ENCODE results near the gene PPP4R4.
"Not testable (repeated sequence)": the region's sequence is repeated elsewhere in the genome, so short reads cannot be mapped to it uniquely, and the experiment has no call there.

Gene PPP4R4

DNA sequence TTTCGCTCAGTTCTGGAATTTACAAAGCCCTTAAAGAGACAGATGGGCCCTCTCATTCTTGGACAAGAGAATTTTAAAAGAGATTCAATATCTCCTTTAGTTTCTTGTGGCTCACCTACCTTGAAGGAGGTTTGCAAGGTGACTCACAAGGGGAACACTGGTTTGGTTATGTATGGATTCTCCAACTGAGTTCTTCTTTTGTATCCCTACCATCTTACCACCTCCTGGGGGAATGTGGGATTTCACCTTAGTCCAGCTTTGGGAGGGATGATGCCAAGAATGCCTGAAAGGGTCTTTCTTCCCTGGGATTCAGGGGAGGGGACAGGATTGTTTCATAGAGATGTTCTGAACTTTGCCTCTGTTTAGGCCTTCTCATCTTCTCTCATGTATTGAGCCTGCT, 3.7 kb downstream of the PPP4R4 start:
- DNase-seq (ENCODE audit: low spot score): no peak

DNA sequence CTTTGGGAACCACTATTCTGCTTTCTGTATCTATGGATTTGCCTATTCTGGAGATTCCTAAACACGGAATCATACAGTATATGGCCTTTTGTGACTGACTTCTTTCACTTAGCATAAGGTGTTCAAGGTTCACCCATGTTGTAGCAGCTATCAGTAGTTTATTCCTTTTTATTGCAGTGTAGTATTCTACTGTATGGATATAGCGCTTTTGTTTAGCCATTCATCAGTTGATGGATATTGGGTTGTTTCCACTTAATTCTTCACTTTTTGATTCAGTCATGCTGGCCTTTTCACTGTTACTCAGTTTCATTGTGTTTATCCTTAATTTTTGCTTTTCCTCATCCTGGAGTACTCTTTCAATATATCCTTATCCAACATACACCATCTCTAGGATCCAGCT, 5.1 kb downstream of the PPP4R4 start:
- no peak for DNase-seq (ENCODE audit: low spot score)

DNA sequence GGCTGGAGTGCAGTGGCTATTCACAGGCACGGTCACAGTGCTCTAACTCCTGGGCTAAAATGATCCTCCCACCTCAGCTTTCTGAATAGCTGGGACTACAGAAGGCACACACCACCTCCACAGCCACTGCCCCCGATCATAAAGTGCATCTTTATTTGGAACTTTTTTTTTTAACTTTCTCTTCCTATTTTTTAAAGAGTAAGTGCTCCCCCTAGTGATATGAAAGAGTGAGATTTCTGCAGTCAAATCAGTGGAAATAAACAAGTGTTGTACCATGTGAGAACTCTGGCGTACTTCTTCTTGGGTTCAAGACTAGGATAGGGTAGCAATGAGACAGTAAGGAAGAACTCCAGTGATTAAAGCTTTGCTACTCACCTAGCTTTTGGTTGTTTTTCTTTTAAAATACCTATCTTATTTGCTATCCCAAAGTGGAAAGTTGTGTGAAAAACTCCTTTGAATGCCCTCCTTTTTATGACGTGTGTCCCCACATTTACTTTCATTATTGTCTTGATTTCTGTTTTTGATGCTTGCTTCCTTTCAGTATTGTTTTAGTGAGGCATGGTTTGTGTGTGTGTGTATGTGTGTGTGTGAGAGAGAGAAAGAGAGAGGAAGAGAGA, 6.6 kb downstream of the PPP4R4 start:
- DNase-seq (ENCODE audit: low spot score): peak; percentile 58

DNA sequence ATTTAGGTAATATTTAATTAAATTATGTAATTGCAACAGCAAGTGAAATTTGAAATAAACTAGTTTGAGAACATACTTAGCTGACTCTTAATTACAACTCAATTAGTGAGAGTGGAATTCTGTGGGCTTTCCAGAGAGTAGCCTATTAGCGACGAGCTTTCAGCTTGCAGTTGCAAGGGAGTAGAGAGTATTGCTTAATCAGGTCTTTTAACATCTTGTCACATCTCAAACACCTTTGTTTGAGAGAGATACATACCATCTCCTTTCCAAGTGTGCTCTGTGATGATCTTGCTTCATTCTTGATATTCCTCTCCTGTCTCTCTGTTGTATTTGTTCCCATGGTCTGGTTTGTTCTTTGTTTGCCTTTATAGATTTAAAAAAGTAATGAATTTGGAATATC, 7.7 kb downstream of the PPP4R4 start:
- DNase-seq (ENCODE audit: low spot score): no peak

DNA sequence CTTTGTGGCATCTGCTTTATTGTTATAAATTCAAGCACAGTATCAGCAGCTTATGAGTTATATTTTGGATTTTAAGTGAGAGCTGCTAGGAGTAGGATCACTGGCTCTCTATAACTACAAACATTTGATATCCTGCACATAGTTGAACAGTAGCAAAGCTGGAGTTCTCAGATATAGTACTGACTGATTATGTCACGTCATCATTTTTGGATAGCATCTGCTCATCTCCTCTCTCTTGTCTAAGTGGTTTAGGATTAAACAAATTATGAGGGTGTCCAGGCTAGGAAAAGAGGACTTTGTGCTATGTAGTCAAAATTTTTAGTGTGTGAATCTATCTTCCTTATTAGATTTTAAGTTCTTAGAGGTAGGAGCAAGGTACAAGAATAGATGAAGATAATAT, 18.4 kb downstream of the PPP4R4 start:
- DNase-seq (ENCODE audit: low spot score): no peak

DNA sequence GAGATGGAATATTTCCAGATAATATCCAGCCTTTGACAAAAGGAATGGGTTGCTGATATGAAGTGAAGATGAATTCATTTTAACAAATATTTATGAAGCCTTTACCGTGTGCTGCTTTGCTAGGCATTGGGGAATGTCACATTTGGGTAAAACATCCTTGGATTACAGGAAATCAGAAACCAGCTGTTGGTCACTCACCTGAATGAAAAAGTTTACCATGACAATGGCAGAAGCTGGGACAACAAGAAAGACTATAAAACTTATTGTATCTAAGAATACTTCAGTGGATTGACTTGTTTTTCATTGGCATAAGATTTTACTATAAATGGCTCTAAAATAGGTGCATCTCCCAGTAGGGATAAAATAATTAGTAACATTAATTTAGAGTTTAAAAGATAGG, 19.7 kb downstream of the PPP4R4 start:
- no peak for DNase-seq (ENCODE audit: low spot score)

DNA sequence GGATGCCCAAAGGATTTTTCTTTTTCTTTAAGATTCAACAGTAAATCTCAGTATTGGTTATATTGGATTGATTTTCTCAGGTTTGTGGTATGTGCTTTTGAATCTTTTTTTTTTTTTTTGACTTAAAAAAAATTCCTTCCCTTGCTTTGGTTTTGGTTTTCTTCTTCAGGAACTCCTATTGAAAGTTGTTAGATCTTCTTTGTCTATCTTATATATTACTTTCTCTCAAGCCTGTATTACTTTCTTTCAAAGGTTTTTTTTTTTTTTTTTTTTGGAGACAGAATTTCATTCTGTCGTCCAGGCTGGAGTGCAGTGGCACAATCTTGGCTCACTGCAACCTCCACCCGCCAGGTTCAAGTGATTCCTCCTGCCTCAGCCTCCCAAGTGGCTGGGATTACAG, 21.9 kb downstream of the PPP4R4 start:
- no peak for DNase-seq (ENCODE audit: low spot score)

DNA sequence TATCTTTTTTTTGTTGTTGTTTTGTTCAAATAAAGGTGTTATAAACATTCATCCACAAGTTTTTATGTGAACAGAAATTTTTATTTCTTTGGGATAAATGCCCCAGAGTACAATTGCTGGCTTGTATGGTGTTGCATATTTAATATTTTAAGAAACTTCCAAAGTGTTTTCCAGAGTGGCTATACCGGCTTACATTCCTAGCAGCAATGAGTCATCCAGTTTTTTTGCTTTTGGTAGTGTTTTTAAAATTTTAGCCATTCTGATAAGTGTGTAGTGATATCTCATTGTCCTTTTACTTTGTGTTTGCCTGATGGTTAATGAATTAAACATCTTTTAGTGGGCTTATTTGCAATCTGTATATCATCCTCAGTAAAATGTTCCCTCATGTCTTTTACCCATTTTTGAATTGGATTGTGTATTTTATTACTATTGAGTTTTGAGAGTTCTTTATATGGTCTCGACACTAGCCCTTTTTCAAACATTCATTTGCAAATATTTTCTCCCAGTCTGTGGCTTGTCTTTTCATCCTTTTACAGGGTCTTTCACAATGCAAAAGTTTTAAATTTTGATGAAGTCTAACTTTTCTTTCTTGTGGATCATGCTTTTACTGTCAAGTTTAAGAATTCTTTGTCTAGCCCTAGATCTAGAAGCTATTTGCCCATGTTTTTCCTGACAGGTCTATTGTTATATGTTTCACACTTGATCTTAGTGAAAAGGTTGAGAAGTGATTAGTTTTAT, 29.5 kb downstream of the PPP4R4 start:
- no peak for DNase-seq (ENCODE audit: low spot score)

DNA sequence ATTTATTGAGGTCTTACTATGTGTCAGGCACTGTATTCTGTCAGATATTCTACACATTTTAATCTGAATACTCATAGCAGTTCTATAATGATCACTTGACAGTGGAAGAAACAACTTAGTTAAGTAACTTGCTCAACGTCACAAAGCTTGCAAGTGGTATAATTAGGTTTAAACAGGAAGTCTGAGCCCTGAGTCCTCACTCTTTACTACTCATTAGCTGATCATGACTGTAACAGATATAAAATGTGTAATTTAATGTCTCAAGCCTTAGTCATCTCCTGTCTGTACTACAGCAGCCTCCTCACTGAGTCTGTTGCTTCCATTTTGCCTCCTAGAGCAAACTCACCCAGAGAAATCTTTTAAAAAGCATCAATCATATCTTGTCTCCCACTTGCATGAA, 38.9 kb downstream of the PPP4R4 start:
- no peak for DNase-seq (ENCODE audit: low spot score)

DNA sequence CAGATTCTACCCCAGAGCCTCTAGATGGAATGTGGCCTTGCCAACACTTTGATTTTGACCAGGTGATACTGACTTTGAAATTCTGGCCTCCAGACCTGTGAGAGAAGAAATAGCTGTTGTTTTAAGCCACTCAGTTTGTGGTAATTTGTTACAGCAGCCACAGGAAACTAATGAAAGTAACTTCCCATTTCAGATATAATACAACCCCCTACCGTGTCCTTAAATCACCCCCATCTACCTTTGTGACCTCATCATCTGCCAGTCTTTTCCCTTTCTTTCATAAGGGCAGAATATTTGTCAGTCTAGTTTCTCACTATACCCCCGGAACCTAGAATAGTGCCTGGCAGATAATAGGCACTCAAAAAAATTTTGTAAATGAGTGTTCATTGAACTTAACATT, 39.6 kb downstream of the PPP4R4 start:
- DNase-seq (ENCODE audit: low spot score): no peak

DNA sequence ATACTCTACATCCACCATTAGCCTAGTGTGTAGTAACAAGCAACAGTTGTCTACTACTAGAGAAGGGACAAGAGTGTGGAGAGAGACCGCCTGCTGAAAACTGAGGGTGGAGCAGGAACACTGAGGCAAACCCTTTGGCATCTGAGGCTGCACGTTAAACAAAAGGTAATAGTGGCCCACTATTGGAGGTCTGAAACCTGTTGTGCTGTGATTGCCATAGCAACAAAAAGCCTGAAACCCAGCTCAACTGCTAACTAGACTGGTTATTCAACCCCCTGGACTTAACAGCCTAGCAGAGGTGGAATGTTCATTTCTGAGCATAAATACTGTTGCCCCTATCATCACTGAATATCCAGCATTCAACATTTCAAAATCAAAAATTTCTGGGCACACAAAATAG, 43.0 kb downstream of the PPP4R4 start:
- DNase-seq (ENCODE audit: low spot score): no peak

DNA sequence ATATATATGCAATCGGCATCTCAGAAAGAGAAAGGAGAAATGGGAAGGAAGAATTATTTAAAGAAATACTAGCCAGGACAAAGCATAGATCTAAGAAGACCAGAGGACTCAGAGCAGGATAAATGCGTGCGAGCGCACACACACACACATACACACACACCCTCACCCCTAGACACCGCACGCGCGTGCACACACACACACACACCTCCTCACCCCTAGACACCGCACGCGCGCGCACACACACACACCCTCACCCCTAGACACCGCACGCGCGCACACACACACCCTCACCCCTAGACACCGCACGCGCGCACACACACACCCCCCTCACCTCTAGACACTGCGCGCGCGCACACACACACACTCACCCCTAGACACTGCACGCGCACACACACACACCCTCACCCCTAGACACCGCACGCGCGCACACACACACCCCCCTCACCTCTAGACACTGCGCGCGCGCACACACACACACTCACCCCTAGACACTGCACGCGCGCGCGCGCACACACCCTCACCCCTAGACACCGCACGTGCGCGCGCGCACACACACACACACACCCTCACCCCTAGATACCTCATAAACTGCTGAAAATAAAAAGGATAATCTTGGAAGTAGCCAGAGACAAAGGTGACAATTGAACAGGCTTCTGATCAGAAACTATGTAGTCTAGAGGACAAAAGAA, 44.2 kb downstream of the PPP4R4 start:
- DNase-seq (ENCODE audit: low spot score): not testable (repeated sequence)

DNA sequence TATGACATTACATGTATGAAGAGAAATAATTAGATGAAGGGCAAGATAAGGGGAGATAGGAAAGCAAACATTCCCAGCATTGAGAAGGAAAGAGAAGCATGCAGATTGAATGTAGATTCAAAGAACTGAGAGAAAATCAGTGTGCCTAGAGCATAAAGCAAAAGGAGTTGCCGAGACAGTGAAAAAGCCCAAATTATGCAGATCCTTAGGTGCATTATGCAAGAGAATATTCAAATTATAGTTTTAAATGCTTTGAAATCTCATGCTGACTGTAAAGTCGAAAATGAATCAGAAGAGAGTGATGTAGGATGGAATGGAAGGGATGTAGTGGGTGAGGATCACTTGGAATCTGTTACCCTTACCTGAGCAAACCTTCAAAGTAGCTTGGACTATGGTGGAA, 49.9 kb downstream of the PPP4R4 start:
- DNase-seq (ENCODE audit: low spot score): no peak

DNA sequence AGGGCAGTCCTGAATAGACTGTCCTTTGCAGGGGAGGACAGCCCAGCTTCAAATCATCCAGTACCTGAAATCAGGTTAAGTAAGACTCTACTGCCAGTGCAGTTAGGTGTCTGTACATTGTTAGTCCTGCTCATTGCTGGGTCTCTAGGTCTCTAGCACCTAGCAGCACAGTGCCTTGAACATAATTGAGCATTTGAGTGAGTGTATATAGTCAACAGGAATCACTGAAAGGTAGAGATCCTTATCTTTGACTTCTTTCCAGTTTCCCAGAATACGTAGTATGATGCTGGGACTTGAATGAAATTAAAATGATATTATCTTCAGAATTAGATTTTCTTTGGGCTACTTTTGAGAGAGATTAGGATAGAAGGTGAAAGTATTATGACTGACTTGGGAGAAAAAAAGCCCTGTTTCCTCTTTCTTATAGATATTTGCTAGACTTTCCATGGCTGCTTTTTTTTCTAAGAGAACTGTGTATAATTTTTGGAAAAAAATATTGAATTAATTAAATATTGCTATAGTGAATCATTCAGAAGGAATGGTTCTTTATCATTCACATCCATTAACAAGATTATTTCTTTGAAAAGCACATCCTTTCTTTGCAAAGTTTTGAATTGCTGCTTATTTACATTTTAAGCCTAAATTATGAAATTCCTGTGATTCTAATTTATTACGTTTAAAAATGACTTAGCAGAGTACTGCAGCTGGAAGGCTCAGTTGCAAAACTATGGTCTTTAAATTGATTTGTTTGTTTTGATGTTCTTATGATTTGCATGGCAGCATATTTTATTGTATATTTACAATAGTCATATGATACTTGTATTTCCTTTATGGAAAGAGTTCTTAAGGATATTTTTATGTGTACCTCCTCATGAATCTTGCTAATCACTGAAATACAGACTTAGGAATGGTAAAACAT, 51.6 kb downstream of the PPP4R4 start:
- DNase-seq (ENCODE audit: low spot score): no peak

DNA sequence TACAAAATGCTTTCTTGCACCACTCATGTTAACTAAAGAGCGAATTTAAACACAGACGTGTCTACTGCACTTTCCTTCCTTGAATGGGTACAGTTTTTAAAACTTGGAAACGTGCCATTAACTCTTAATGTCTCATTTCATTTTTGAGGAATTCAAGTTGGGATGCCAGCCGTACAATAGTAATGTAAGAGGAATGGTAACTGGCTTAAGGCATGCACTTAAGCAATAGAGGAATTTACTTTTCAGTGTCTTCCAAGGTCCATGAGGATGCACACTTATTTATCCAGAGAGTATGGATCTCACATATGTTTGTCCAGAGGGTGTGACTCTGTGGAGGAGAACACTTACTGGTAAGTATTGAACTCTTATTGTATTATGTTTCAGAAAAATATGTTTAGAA, 52.9 kb downstream of the PPP4R4 start:
- DNase-seq (ENCODE audit: low spot score): no peak

DNA sequence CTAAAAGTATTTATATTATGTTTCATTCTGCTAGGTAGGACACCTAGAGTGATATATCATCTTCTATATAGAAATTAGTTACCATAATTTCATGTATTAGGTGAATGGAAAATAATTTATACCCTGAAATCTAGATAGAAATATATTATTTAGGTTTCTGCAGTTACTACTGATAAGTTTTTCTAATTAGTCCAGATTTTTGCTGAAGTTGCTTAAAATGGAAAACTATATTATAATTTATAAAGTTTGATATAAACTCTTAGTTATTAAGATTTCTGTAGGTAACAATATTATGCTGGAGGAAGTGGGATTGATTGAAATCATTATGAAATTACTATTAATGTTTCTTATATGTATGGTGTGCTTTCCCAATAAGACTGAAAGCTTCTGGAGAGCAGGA, 62.9 kb downstream of the PPP4R4 start:
- DNase-seq (ENCODE audit: low spot score): no peak

DNA sequence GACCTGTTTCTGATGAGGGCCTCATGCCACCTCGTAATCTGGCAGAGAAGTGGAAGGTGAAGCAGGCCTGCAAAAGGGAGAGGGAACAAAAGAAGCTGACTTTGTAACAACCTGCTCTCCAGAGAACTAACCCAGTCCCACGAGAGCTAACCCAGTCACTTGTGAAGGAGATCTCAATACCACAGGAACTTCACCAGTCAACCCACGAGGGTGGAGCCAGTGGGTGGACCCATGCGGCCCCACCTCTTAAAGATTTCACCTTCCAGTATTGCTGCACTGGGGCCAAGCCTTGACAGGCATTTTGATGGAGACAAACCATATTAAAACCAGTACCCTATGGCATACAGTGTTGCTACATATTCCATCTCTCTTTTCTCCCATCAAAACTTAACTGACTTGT, 63.9 kb downstream of the PPP4R4 start:
- no peak for DNase-seq (ENCODE audit: low spot score)

DNA sequence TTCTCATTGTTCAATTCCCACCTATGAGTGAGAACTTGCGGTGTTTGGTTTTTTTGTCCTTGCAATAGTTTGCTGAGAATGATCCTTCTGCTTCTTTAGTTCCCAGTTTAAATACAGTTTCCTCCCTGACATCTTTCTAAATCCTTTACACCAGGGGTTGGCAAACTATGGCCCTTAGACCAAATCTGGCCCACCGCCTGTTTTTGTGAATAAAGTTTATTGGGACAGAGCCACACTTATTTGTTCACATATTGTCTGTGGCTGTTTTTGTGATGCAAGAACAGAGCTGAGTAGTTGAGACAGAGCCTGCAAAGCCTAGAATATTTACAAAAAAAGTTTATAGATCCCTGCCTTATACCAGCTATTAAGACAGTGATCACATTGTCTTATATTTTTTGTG, 65.3 kb downstream of the PPP4R4 start:
- DNase-seq (ENCODE audit: low spot score): no peak

DNA sequence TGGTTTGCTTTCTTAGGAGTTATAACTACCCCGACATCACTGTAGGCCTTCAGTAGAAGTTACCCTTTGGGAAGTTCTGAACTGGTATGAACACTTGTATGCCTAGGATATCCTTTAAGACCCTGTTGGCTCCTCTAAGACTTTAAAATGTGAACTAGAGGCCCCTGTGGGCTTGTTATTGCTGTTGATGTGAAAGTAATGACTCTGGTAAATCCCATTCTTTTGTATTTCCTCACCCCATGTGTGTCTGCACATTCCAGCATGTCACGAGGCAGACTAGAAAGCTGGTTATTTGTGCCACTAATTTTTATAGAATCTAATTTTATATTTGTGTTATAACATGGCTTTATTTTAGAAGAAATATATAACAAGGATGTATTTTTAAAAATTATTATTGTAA, 70.1 kb downstream of the PPP4R4 start:
- DNase-seq (ENCODE audit: low spot score): no peak

DNA sequence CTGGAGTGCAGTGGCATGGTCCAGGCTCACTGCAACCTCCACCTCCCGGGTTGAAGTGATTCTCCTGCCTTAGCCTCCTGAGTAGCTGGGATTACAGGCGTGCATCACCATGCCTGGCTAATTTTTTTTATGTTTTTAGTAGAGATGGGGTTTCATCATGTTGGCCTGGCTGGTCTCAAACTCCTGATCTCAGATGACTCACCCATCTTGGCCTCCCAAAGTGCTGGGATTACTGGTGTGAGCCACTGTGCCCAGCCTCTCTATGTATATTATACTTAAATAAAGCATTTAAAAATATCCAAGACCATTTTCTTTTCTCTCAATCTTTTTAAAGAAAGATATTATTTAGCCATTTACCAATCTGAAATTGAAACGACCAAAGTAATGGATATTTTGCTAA, 90.1 kb downstream of the PPP4R4 start:
- DNase-seq (ENCODE audit: low spot score): not testable (repeated sequence)

DNA sequence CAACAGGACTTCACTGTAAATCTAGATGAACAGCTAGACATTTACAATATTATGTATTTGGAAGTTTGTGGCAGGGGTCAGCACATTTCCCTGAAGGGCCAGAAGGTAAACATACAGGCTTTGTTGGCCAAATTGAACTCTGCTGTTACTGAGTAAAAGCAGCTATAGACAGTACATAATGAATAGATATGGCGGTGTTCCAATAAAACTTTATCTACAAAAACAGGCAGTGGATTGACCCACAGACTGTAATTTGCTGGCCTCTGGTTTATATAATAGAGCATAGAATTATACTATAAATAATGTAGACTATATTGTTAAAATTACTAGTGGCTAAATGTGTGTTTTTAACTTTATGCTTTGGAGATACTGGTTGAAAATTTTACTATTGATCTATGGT, 93.2 kb downstream of the PPP4R4 start:
- DNase-seq (ENCODE audit: low spot score): no peak

DNA sequence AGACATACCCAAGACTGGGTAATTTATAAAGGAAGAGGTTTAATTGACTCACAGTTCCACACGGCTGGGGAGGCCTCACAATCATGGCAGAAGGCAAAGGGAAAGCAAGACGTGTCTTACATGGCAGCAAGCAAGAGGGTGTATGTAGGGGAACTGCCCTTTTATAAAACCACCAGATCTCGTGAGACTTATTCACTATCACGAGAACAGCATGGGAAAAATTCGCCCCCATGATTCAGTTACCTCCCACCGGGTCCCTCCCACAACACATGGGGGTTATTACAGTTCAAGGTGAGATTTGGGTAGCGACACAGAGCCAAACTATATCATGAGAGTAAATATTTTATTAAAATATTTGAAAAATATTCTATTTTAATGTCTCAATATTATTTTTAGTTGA, 94.5 kb downstream of the PPP4R4 start:
- not testable (repeated sequence) for DNase-seq (ENCODE audit: low spot score)
